Measurements from ENCODE around the gene PRKAR1A.

Gene PRKAR1A

GRCh38 chr17:68512960-68513474, 787 bp downstream of the PRKAR1A start (continued):
- TF ChIP-seq ZFP37 (tag by site-specific recombination; IDR thresholded peaks at IDR 0.05) (no peak), AEBP2 (tag by site-specific recombination; IDR thresholded peaks at IDR 0.05; ENCODE audit: borderline replicate concordance) (no peak), SP2 (tag by site-specific recombination; IDR thresholded peaks at IDR 0.05) (no peak), ZNF335 (tag by site-specific recombination; conservative IDR thresholded peaks at IDR 0.05) (peak; percentile 73), KLF9 (tag by site-specific recombination; IDR thresholded peaks at IDR 0.05; ENCODE audit: low read depth) (no peak), ZNF248 (tag by site-specific recombination; IDR thresholded peaks at IDR 0.05) (no peak), GLIS2 (tag by site-specific recombination; IDR thresholded peaks at IDR 0.05) (no peak), PRDM1 (tag by site-specific recombination; IDR thresholded peaks at IDR 0.05) (peak; percentile 87), ZNF664 (tag by site-specific recombination; IDR thresholded peaks at IDR 0.05) (no peak), ZBTB11 (tag by site-specific recombination; conservative IDR thresholded peaks at IDR 0.05; ENCODE audit: low read depth) (0 out of 2 replicates have a peak, but pooled peaks have one; percentile 23), ZNF121 (tag by site-specific recombination; IDR thresholded peaks at IDR 0.05) (no peak), ZSCAN30 (tag by site-specific recombination; IDR thresholded peaks at IDR 0.05) (no peak), ZNF433 (tag by site-specific recombination; IDR thresholded peaks at IDR 0.05; ENCODE audit: low read depth) (no peak), BCL11B (tag by site-specific recombination; IDR thresholded peaks at IDR 0.05; ENCODE audit: low read depth) (no peak), ZNF555 (tag by site-specific recombination; conservative IDR thresholded peaks at IDR 0.05) (no peak), ZNF132 (tag by site-specific recombination; IDR thresholded peaks at IDR 0.05; ENCODE audit: borderline replicate concordance) (no peak), ZNF623 (tag by site-specific recombination; IDR thresholded peaks at IDR 0.05) (no peak), SP3 (tag by site-specific recombination; IDR thresholded peaks at IDR 0.05) (no peak), ZBTB20 (tag by site-specific recombination; IDR thresholded peaks at IDR 0.05) (peak; percentile 22; the same call in 1 of the 2 replicates), ZNF701 (tag by site-specific recombination; IDR thresholded peaks at IDR 0.05) (no peak), HOXA7 (CRISPR knock-in tag; IDR thresholded peaks at IDR 0.05; ENCODE audit: borderline replicate concordance) (no peak), ZNF600 (tag by site-specific recombination; IDR thresholded peaks at IDR 0.05) (peak; percentile 31; the same call in 1 of the 2 replicates), ZNF211 (tag by site-specific recombination; IDR thresholded peaks at IDR 0.05; ENCODE audit: low read depth) (no peak), ZBTB7A (tag by site-specific recombination; IDR thresholded peaks at IDR 0.05; ENCODE audit: low read depth) (no peak), ZNF677 (tag by site-specific recombination; IDR thresholded peaks at IDR 0.05) (no peak), ZNF704 (tag by site-specific recombination; IDR thresholded peaks at IDR 0.05) (no peak), ZNF280C (tag by site-specific recombination; IDR thresholded peaks at IDR 0.05) (no peak), ZSCAN18 (tag by site-specific recombination; IDR thresholded peaks at IDR 0.05) (no peak), ZNF488 (tag by site-specific recombination; IDR thresholded peaks at IDR 0.05) (no peak), ZNF416 (tag by site-specific recombination; IDR thresholded peaks at IDR 0.05) (no peak), REPIN1 (tag by site-specific recombination; IDR thresholded peaks at IDR 0.05; ENCODE audit: low read depth) (no peak)

All from HEK293 (cell line).